ENCODE measurements around the gene TMEM132C. TPM values are rescaled to one million over a fixed set of nuclear protein-coding genes. Genes with fewer than 3 reads are reported as not detected.

The TMEM132C gene
- total RNA-seq, 1 donor from 2014 or later = 61.8 TPM

- Mint-ChIP-seq H3K4me3 (peak overlapping the region; percentile 91), H3K9me3 (peaks cover 18% of the 10 kb centered on the region), H3K27ac (no peak overlapping the region), H3K36me3 (peaks cover 9% of the 10 kb centered on the region), H3K4me1 (ENCODE audit: unreplicated experiment) (peaks cover 28% of the 10 kb centered on the region), H3K27me3 (peaks cover 43% of the 10 kb centered on the region)
- no peak for DNase-seq (ENCODE audit: extremely low spot score, unreplicated experiment)
- peak; percentile 51 for TF ChIP-seq CTCF (conservative IDR thresholded peaks at IDR 0.05)
Measured at GRCh38 chr12:128267651-128268378, 845 bp downstream of the TMEM132C start.

- Mint-ChIP-seq H3K27me3 (peaks cover 47% of the 10 kb centered on the region), H3K27ac (no peak overlapping the region), H3K36me3 (peaks cover 7% of the 10 kb centered on the region), H3K4me1 (ENCODE audit: unreplicated experiment) (peaks cover 28% of the 10 kb centered on the region), H3K9me3 (peaks cover 16% of the 10 kb centered on the region), H3K4me3 (peak overlapping the region; percentile 91)
- TF ChIP-seq CTCF (conservative IDR thresholded peaks at IDR 0.05) = no peak
- DNase-seq (ENCODE audit: extremely low spot score, unreplicated experiment) = no peak
Measured at GRCh38 chr12:128268379-128268995, 1.5 kb downstream of the TMEM132C start.

GRCh38 chr12:128269181-128269591 is 2.2 kb downstream of the TMEM132C start:
- H3K9me3 Mint-ChIP-seq = peaks cover 9% of the 10 kb centered on the region

GRCh38 chr12:128276471-128276870 is 9.5 kb downstream of the TMEM132C start:
- DNase-seq (ENCODE audit: extremely low spot score, unreplicated experiment) = no peak
- peaks cover 20% of the 10 kb centered on the region for H3K27me3 Mint-ChIP-seq
- H3K36me3 Mint-ChIP-seq = peaks cover 44% of the 10 kb centered on the region
- H3K4me1 Mint-ChIP-seq (ENCODE audit: unreplicated experiment) = peaks cover 3% of the 10 kb centered on the region
- H3K9me3 Mint-ChIP-seq = peaks cover 12% of the 10 kb centered on the region
- H3K27ac Mint-ChIP-seq = no peak overlapping the region
- no peak for TF ChIP-seq CTCF (conservative IDR thresholded peaks at IDR 0.05)
- H3K4me3 Mint-ChIP-seq = no peak overlapping the region

More at GRCh38 chr12:128269181-128269591, 2.2 kb downstream of the TMEM132C start:
- no peak for DNase-seq (ENCODE audit: extremely low spot score, unreplicated experiment)
- peaks cover 47% of the 10 kb centered on the region for H3K27me3 Mint-ChIP-seq
- peak overlapping the region; percentile 91 for H3K4me3 Mint-ChIP-seq
- no peak for TF ChIP-seq CTCF (conservative IDR thresholded peaks at IDR 0.05)
- H3K4me1 Mint-ChIP-seq (ENCODE audit: unreplicated experiment) = peaks cover 28% of the 10 kb centered on the region
- peak overlapping the region; percentile 37 for H3K27ac Mint-ChIP-seq
- peaks cover 7% of the 10 kb centered on the region for H3K36me3 Mint-ChIP-seq

GRCh38 chr12:128286970-128287369 is 20.0 kb downstream of the TMEM132C start:
- no peak for TF ChIP-seq CTCF (conservative IDR thresholded peaks at IDR 0.05)
- DNase-seq (ENCODE audit: extremely low spot score, unreplicated experiment) = no peak
- Mint-ChIP-seq H3K27me3 (peaks cover 23% of the 10 kb centered on the region), H3K9me3 (peaks cover 10% of the 10 kb centered on the region), H3K4me3 (no peak overlapping the region), H3K36me3 (peaks cover 30% of the 10 kb centered on the region), H3K4me1 (ENCODE audit: unreplicated experiment) (peaks cover 27% of the 10 kb centered on the region), H3K27ac (no peak overlapping the region)

Data from type B pancreatic cell (in vitro differentiated cells).